IMR-90 (cell line): Measurements from ENCODE around the gene IRF2BP2. TPM values are rescaled to one million over a fixed set of nuclear protein-coding genes. Genes with fewer than 3 reads are reported as not detected.

Experiments used
- ATAC-seq: fragments of 200-7000 bp; cut with Tn5 transposase; 2 replicates; pipeline ENCODE4 v1.9.1; 2020; ENCODE audit warnings: low read depth, mild to moderate bottlenecking, moderate library complexity
- BruUV-seq: library from RNA; stranded (reverse); fragments of 400-500 nt; replicated peaks from 2 replicates; lab custom pipeline; 2021; lab: Mats Ljungman, UMichigan
- CTCF ChIA-PET: fragments of 300-600 bp; formaldehyde crosslinking; extraction: SDS; loops from one replicate; lab custom pipeline; 2021; ENCODE audit warnings: antibody characterized with exemption; lab: Yijun Ruan, JAX
- POLR2A ChIA-PET: fragments of 300-600 bp; sonication (Branson Sonifier 250); formaldehyde crosslinking; loops from one replicate; lab custom pipeline; 2022; ENCODE audit warnings: antibody characterized with exemption; ENCODE audit not compliant: unreplicated experiment; lab: Charles Lee
- DNase-seq: peaks from one replicate; pipeline ENCODE4 v3.0.0; 2013
- H2AFZ ChIP-seq: replicated peaks from 2 replicates; pipeline ENCODE3; 2013; ENCODE audit warnings: low read length, mild to moderate bottlenecking; ENCODE audit not compliant: poor library complexity
- H2AK5ac ChIP-seq: 2 replicates; pipeline ENCODE4 v1.6.1; 2013; ENCODE audit warnings: low read depth, low read length, inconsistent platforms
- H2AK9ac ChIP-seq: replicated peaks from 2 replicates; pipeline ENCODE3; 2013; ENCODE audit warnings: mild to moderate bottlenecking, low read depth, low read length, moderate library complexity; ENCODE audit not compliant: poor library complexity
- H2BK120ac ChIP-seq: 2 replicates; pipeline ENCODE4 v1.6.1; 2013; ENCODE audit warnings: low read depth, low read length, inconsistent platforms
- H2BK15ac ChIP-seq: 3 replicates; pipeline ENCODE4 v1.6.1; 2013; ENCODE audit warnings: low read depth, low read length, inconsistent platforms
- H2BK20ac ChIP-seq: 2 replicates; pipeline ENCODE4 v1.6.1; 2013; ENCODE audit warnings: low read depth, mild to moderate bottlenecking, inconsistent platforms, low read length, moderate library complexity
- H2BK5ac ChIP-seq: 2 replicates; pipeline ENCODE4 v1.6.1; 2013; ENCODE audit warnings: mild to moderate bottlenecking, low read depth, low read length, inconsistent platforms; ENCODE audit not compliant: poor library complexity, severe bottlenecking
- H3K14ac ChIP-seq: replicated peaks from 2 replicates; pipeline ENCODE4 v1.6.1; 2013; ENCODE audit warnings: low read depth, low read length, inconsistent platforms
- H3K18ac ChIP-seq: 2 replicates; pipeline ENCODE4 v1.6.1; 2013; ENCODE audit warnings: low read depth, low read length, control low read depth
- H3K23ac ChIP-seq: 2 replicates; pipeline ENCODE4 v1.6.1; 2013; ENCODE audit warnings: low read depth, low read length, inconsistent platforms
- H3K27ac ChIP-seq: 2 replicates; pipeline ENCODE4 v1.5.1; 2013; ENCODE audit warnings: mild to moderate bottlenecking, control low read depth, low read length; ENCODE audit not compliant: insufficient read depth
- H3K27me3 ChIP-seq: 2 replicates; pipeline ENCODE4 v1.6.1; 2013; ENCODE audit warnings: low read length; ENCODE audit not compliant: control insufficient read depth, insufficient read depth
- H3K36me3 ChIP-seq: 2 replicates; pipeline ENCODE4 v1.6.1; 2013; ENCODE audit warnings: low read length, mixed read lengths; ENCODE audit not compliant: control insufficient read depth, insufficient read depth
- H3K4ac ChIP-seq: 2 replicates; pipeline ENCODE4 v1.6.1; 2013; ENCODE audit warnings: low read depth, low read length, inconsistent platforms
- H3K4me1 ChIP-seq: 2 replicates; pipeline ENCODE4 v1.6.1; 2013; ENCODE audit warnings: low read length, mixed read lengths; ENCODE audit not compliant: control insufficient read depth, insufficient read depth
- H3K4me2 ChIP-seq: 2 replicates; pipeline ENCODE4 v1.6.1; 2013; ENCODE audit warnings: low read depth, mild to moderate bottlenecking, control low read depth, low read length, moderate library complexity
- H3K4me3 ChIP-seq: 2 replicates; pipeline ENCODE4 v1.5.1; 2013; ENCODE audit warnings: low read depth, mild to moderate bottlenecking, control low read depth, low read length, moderate library complexity; ENCODE audit not compliant: insufficient read depth
- H3K56ac ChIP-seq: 2 replicates; pipeline ENCODE4 v1.6.1; 2013; ENCODE audit warnings: low read length, inconsistent platforms; ENCODE audit not compliant: insufficient read depth; ENCODE audit errors: extremely low read depth
- H3K79me1 ChIP-seq, 2 experiments: 2 replicates each; pipeline ENCODE4 v1.6.1; 2013; ENCODE audit warnings: low read length in 2 of 2, inconsistent platforms in 1 of 2, low read depth in 1 of 2
- H3K9ac ChIP-seq: 2 replicates; pipeline ENCODE4 v1.6.1; 2013; ENCODE audit warnings: low read depth, low read length, control low read depth
- H3K9me1 ChIP-seq: 2 replicates; pipeline ENCODE4 v1.6.1; 2013; ENCODE audit warnings: low read length, inconsistent platforms; ENCODE audit not compliant: insufficient read depth
- H3K9me3 ChIP-seq: 2 replicates; pipeline ENCODE4 v1.6.1; 2013; ENCODE audit warnings: low read length; ENCODE audit not compliant: control insufficient read depth, insufficient read depth
- H4K20me1 ChIP-seq: 2 replicates; pipeline ENCODE4 v1.6.1; 2013; ENCODE audit warnings: low read length, inconsistent platforms; ENCODE audit not compliant: insufficient read depth
- H4K5ac ChIP-seq: 2 replicates; pipeline ENCODE4 v1.6.1; 2013; ENCODE audit warnings: mild to moderate bottlenecking, low read depth, low read length, control low read depth
- H4K8ac ChIP-seq, 2 experiments: 2 replicates each; pipeline ENCODE4 v1.6.1; 2013; ENCODE audit warnings: low read depth in 2 of 2, low read length in 2 of 2, control low read depth in 1 of 2, inconsistent platforms in 1 of 2
- H4K91ac ChIP-seq: 2 replicates; pipeline ENCODE4 v1.6.1; 2013; ENCODE audit warnings: low read depth, low read length, inconsistent platforms; ENCODE audit not compliant: insufficient read depth
- BHLHE40 ChIP-seq: fragments of 150-350 bp; IDR thresholded peaks from 2 replicates; pipeline ENCODE4 v1.6.1; 2016; ENCODE audit warnings: mild to moderate bottlenecking, low read depth, low read length
- CHD1 ChIP-seq: IDR thresholded peaks from 2 replicates; pipeline ENCODE4 v1.6.1; 2012; ENCODE audit warnings: low read depth, low read length, improper control_type of control experiment
- FOS ChIP-seq: fragments of 150-350 bp; IDR thresholded peaks from 2 replicates; pipeline ENCODE4 v1.6.1; 2016; ENCODE audit warnings: low read depth, low read length
- MAZ ChIP-seq: IDR thresholded peaks from 2 replicates; pipeline ENCODE4 v1.6.1; 2012; ENCODE audit warnings: low read depth, mild to moderate bottlenecking, low read length, improper control_type of control experiment, moderate library complexity, borderline replicate concordance
- MXI1 ChIP-seq: IDR thresholded peaks from 2 replicates; pipeline ENCODE4 v1.6.1; 2012; ENCODE audit warnings: low read depth, mild to moderate bottlenecking, low read length, moderate library complexity, borderline replicate concordance
- NFE2L2 ChIP-seq: fragments of 150-350 bp; IDR thresholded peaks from 2 replicates; pipeline ENCODE4 v1.6.1; 2016; ENCODE audit warnings: low read depth, mild to moderate bottlenecking, low read length
- RAD21 ChIP-seq: IDR thresholded peaks from 2 replicates; pipeline ENCODE4 v1.6.1; 2012; ENCODE audit warnings: low read length, improper control_type of control experiment
- WGBS, 2 experiments: methylation state at CpG; one replicate each; pipeline versions ENCODE4 v1.1.5 to v1.1.7; 2013; ENCODE audit warnings: missing lambda C conversion rate in 2 of 2; ENCODE audit not compliant: insufficient read length in 1 of 2; ENCODE audit errors: extremely low coverage in 2 of 2; 5-methylcytosine and 5-hydroxymethylcytosine counted together
- dilution Hi-C: fragments of 300-500 bp; cut with HindIII; formaldehyde crosslinking; loops from one replicate; pipeline ENCODE4 v1.14.3; 2018; ENCODE audit warnings: low sequenced_read_pairs; ENCODE audit not compliant: unreplicated experiment
- in situ Hi-C: fragments of 300-500 bp; cut with MboI; formaldehyde crosslinking; loops from 3 replicates; pipeline ENCODE4 v1.14.3; 2019; ENCODE audit warnings: low sequenced_read_pairs, inconsistent platforms, mixed read lengths
- intact Hi-C: fragments of 100-400 bp; cut with micrococcal nuclease; formaldehyde crosslinking; loops from 2 replicates; pipeline ENCODE4 v1.10.0; 2022
- polyA plus RNA-seq, 3 experiments: library from polyadenylated mRNA; depleted of rRNA; stranded (reverse); fragments of >200 nt; gene quantifications; 2 replicates each; pipeline ENCODE4 v1.2.3, GENCODE V29; 2012; ENCODE audit warnings: low replicate concordance in 1 of 3
- total RNA-seq: library from RNA; depleted of rRNA; stranded (reverse); fragments of >200 nt; gene quantifications from 2 replicates; pipeline ENCODE4 v1.2.3, GENCODE V29; 2012
- TF ChIP-seq, protein P1 (sequence below): conservative IDR thresholded peaks from 2 replicates; pipeline ENCODE4 v1.5.1; 2012; ENCODE audit warnings: mild to moderate bottlenecking, low read depth, low read length, improper control_type of control experiment

IRF2BP2 gene
- total and polyA plus RNA-seq, 2 of the 4 experiments (the other 2 are of a cell fraction) = 47.0 to 66.6 TPM

DNA sequence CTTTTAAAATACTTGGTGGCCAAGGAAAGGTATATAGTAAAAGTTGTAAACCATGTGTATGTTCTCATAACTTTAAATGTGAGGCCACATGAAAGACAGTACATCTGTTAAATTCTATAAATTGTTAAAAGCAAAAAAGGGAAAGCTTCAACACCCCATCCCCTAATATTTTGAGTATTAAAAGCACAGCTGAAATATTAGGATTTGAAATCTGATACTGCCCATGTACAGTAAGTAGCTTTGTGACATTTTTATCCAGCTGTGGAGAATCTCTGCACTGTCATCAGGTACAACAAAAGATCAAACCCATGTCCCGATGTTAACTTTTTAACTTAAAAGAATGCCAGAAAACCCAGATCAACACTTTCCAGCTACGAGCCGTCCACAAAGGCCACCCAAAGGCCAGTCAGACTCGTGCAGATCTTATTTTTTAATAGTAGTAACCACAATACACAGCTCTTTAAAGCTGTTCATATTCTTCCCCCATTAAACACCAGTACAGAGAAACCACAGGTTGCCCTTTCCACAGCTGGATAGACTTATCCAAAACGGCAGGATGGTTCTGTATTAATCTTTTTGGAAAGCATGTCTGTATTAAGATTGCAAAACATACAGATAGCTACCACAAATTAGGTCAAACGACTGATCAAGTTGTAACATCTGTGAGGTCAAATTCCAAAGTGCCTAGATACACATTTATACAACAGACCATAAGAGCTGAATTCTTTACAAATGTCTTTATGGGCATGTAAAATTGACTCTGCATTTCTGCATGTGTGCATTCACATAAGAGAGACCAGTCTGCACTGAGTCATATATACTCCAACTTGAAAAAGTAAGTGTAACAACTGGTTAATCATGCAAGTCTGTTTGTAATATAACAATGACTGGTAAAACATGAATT, 5.2 kb downstream of the IRF2BP2 start:
- dilution Hi-C loops (no loop called here), in situ Hi-C loops (loop anchor here (5.0 to 25.0 kb wide), 2 partner anchors 107 to 258 kb away; no protein-coding TSS in a partner anchor), intact Hi-C loops (loop anchor here (5.0 kb wide), 2 partner anchors 72 to 492 kb away; no protein-coding TSS in a partner anchor)
- Histone ChIP-seq H3K18ac (peak overlapping the region; percentile 87), H3K9me3 (no peaks in the 10 kb centered on the region), H4K8ac (peak overlapping the region; percentile 42 to 59; a peak in 2 of 4 replicates), H4K20me1 (peaks cover 36% of the 10 kb centered on the region), H3K23ac (peak overlapping the region; percentile 57), H2AK5ac (no peak overlapping the region; the same call in 1 of the 2 replicates), H2BK20ac (no peak overlapping the region), H3K4me3 (peak overlapping the region; percentile 76), H3K9ac (peak overlapping the region; percentile 94), H2BK120ac (peak overlapping the region; percentile 28), H2AK9ac (no peak overlapping the region), H3K9me1 (no peaks in the 10 kb centered on the region), H3K79me1 (peaks cover 7% of the 10 kb centered on the region in 2 experiments), H2BK15ac (no peak overlapping the region), H3K27me3 (no peaks in the 10 kb centered on the region), H3K4me1 (peaks cover 6% of the 10 kb centered on the region), H3K4me2 (peak overlapping the region; percentile 90), H3K36me3 (peaks cover 28% of the 10 kb centered on the region), H3K27ac (peak overlapping the region; percentile 87), H4K91ac (peak overlapping the region; percentile 60; the same call in 1 of the 2 replicates), H3K4ac (peak overlapping the region; percentile 47; the same call in 1 of the 2 replicates), H2BK5ac (peak overlapping the region; percentile 96), H4K5ac (peak overlapping the region; percentile 58), H2AFZ (no peak overlapping the region), H3K14ac (peak overlapping the region; percentile 23), H3K56ac (peak overlapping the region; percentile 70)
- CTCF ChIA-PET = interaction anchor here (0.6 to 2.0 kb wide), 8 partner anchors 65 to 1216 kb away, joined by 3 to 6 read pairs (median 3); no protein-coding TSS in a partner anchor
- ATAC-seq (no peak), DNase-seq (peak; percentile 83)
- 0% methylated on average over 1 of the region's 6 CpGs; no CpG with 5 or more reads in 1 of the 2 experiments for WGBS, 2 experiments
- POLR2A ChIA-PET = interaction anchor here (0.6 to 1.1 kb wide), 3 partner anchors 116 to 368 kb away, joined by 3 to 6 read pairs (median 5); no protein-coding TSS in a partner anchor
- BruUV-seq = TSS peak; percentile 29
- no peak for TF ChIP-seq NFE2L2
- TF ChIP-seq FOS = 0 out of 2 replicates have a peak, but pooled peaks have one; percentile 14
- TF ChIP-seq CHD1 = peak; percentile 62; the same call in 1 of the 2 replicates
- TF ChIP-seq, protein P1, sequence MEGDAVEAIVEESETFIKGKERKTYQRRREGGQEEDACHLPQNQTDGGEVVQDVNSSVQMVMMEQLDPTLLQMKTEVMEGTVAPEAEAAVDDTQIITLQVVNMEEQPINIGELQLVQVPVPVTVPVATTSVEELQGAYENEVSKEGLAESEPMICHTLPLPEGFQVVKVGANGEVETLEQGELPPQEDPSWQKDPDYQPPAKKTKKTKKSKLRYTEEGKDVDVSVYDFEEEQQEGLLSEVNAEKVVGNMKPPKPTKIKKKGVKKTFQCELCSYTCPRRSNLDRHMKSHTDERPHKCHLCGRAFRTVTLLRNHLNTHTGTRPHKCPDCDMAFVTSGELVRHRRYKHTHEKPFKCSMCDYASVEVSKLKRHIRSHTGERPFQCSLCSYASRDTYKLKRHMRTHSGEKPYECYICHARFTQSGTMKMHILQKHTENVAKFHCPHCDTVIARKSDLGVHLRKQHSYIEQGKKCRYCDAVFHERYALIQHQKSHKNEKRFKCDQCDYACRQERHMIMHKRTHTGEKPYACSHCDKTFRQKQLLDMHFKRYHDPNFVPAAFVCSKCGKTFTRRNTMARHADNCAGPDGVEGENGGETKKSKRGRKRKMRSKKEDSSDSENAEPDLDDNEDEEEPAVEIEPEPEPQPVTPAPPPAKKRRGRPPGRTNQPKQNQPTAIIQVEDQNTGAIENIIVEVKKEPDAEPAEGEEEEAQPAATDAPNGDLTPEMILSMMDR = no peak
- 0 out of 2 replicates have a peak, but pooled peaks have one; percentile 11 for TF ChIP-seq RAD21
- 0 out of 2 replicates have a peak, but pooled peaks have one; percentile 12 for TF ChIP-seq BHLHE40
- no peak for TF ChIP-seq MXI1
- TF ChIP-seq MAZ = no peak
